Amygdala (tissue), 56 donors: ENCODE data around the gene SH3RF2.

Source experiments
- DNase-seq, 56 donors: peaks; one replicate each; lab custom pipeline; 2025; lab: John Stamatoyannopoulos, UW

The SH3RF2 gene

DNA sequence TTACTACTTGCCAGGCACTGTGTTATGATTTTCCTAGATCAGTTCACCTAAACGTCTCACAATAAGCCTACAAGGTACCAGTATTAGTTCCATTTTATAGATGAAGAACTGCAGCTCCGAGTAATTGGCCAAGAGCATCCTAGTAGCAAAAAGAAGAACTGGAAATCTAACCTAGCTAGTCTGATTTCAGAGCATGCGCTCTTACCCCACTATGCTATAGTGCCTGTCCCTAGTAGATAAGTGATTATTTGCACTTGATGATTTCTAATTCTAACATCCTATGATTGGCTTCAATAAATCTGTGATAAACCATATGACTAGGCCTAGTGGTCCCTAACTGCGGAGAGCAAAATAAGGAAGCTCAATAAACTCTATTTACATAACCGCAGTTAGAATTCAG lies 176.1 kb downstream of the SH3RF2 start:
- no peak for DNase-seq
